GM12875 (cell line): Measurements from ENCODE around the gene HCRTR1.

ENCODE experiments used
- H3K4me3 ChIP-seq: one replicate; pipeline ENCODE4 v1.5.1; 2011; ENCODE audit warnings: low read depth, low read length, control low read depth
- CTCF ChIP-seq: IDR thresholded peaks from 2 replicates; pipeline ENCODE4 v1.5.1; 2011; ENCODE audit warnings: low read depth, mild to moderate bottlenecking, control low read depth, inconsistent platforms, low read length, moderate library complexity, borderline replicate concordance; ENCODE audit not compliant: insufficient read depth

The HCRTR1 gene

GRCh38 chr1:31571340-31572295 lies 45.9 kb upstream of the HCRTR1 start:
- no peak for TF ChIP-seq CTCF

GRCh38 chr1:31572323-31573104 lies 45.0 kb upstream of the HCRTR1 start:
- no peak for TF ChIP-seq CTCF
- no peak overlapping the region for H3K4me3 ChIP-seq

More at GRCh38 chr1:31571340-31572295, 45.9 kb upstream of the HCRTR1 start:
- no peak overlapping the region for H3K4me3 ChIP-seq

GRCh38 chr1:31573261-31573660 lies 44.2 kb upstream of the HCRTR1 start:
- no peak overlapping the region for H3K4me3 ChIP-seq
- no peak for TF ChIP-seq CTCF

- no peak overlapping the region for H3K4me3 ChIP-seq
Observed at GRCh38 chr1:31574749-31575368, 42.6 kb upstream of the HCRTR1 start.

GRCh38 chr1:31575369-31576140 lies 41.9 kb upstream of the HCRTR1 start:
- no peak for TF ChIP-seq CTCF
- H3K4me3 ChIP-seq: no peak overlapping the region

More at GRCh38 chr1:31574749-31575368, 42.6 kb upstream of the HCRTR1 start:
- no peak for TF ChIP-seq CTCF

- no peak within 1 kb of the TSS for H3K4me3 ChIP-seq
- TF ChIP-seq CTCF: no peak
Observed at GRCh38 chr1:31576201-31576669, 41.3 kb upstream of the HCRTR1 start, which contains the start of gene TINAGL1. TINAGL1 (plus strand) TSS chr1:31576515; CDS start chr1:31577149, 634 bp downstream.
